Endothelial cell (in vitro differentiated cells): ENCODE data around the gene GALNT17. TPM values are rescaled to one million over a fixed set of nuclear protein-coding genes. Genes with fewer than 3 reads are reported as not detected.
"Not testable (repeated sequence)": the region's sequence is repeated elsewhere in the genome, so short reads cannot be mapped to it uniquely, and the experiment has no call there.

Experiments used
- DNase-seq: peaks from one replicate; pipeline ENCODE4 v3.0.0; 2021; ENCODE audit warnings: low spot score
- H3K27ac Mint-ChIP-seq: one replicate; pipeline ENCODE4 v1.8.0; 2021; ENCODE audit warnings: mixed read lengths, inconsistent platforms; ENCODE audit not compliant: unreplicated experiment
- H3K27me3 Mint-ChIP-seq: one replicate; pipeline ENCODE4 v1.8.0; 2021; ENCODE audit warnings: mild to moderate bottlenecking, moderate library complexity, mixed read lengths, inconsistent platforms; ENCODE audit not compliant: unreplicated experiment
- H3K36me3 Mint-ChIP-seq: one replicate; pipeline ENCODE4 v1.8.0; 2021; ENCODE audit warnings: mild to moderate bottlenecking, low read depth, mixed read lengths, inconsistent platforms; ENCODE audit not compliant: unreplicated experiment
- H3K4me1 Mint-ChIP-seq: one replicate; pipeline ENCODE4 v1.8.0; 2021; ENCODE audit warnings: mild to moderate bottlenecking, mixed read lengths, inconsistent platforms; ENCODE audit not compliant: unreplicated experiment
- H3K4me3 Mint-ChIP-seq: one replicate; pipeline ENCODE4 v1.8.0; 2021; ENCODE audit warnings: mild to moderate bottlenecking, mixed read lengths, inconsistent platforms; ENCODE audit not compliant: unreplicated experiment
- H3K9me3 Mint-ChIP-seq: one replicate; pipeline ENCODE4 v1.8.0; 2021; ENCODE audit warnings: mixed read lengths, inconsistent platforms; ENCODE audit not compliant: unreplicated experiment
- total RNA-seq: library from RNA; stranded (reverse); fragmentation: NEBNext Ultra II Directional; extraction: Animal tissue kit (Norgen Biotek cat#: 25700); gene quantifications from one replicate; pipeline ENCODE4 v1.2.1, GENCODE V29; 2021; ENCODE audit not compliant: unreplicated experiment
- TF ChIP-seq, protein P1 (sequence below): fragments of 200-600 bp; sonication (generic); IDR thresholded peaks from one replicate; pipeline ENCODE4 v1.5.0; 2021; ENCODE audit warnings: antibody characterized with exemption; ENCODE audit not compliant: unreplicated experiment

GALNT17 gene
- total RNA-seq, 1 donor from 2014 or later = 0.38 TPM

GRCh38 chr7:71638108-71638507 lies 506.2 kb downstream of the GALNT17 start:
- TF ChIP-seq, protein P1, sequence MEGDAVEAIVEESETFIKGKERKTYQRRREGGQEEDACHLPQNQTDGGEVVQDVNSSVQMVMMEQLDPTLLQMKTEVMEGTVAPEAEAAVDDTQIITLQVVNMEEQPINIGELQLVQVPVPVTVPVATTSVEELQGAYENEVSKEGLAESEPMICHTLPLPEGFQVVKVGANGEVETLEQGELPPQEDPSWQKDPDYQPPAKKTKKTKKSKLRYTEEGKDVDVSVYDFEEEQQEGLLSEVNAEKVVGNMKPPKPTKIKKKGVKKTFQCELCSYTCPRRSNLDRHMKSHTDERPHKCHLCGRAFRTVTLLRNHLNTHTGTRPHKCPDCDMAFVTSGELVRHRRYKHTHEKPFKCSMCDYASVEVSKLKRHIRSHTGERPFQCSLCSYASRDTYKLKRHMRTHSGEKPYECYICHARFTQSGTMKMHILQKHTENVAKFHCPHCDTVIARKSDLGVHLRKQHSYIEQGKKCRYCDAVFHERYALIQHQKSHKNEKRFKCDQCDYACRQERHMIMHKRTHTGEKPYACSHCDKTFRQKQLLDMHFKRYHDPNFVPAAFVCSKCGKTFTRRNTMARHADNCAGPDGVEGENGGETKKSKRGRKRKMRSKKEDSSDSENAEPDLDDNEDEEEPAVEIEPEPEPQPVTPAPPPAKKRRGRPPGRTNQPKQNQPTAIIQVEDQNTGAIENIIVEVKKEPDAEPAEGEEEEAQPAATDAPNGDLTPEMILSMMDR = no peak
- Mint-ChIP-seq H3K36me3 (peaks cover 3% of the 10 kb centered on the region), H3K27me3 (peaks cover 4% of the 10 kb centered on the region), H3K9me3 (peaks cover 17% of the 10 kb centered on the region), H3K27ac (no peak overlapping the region), H3K4me1 (peaks cover 9% of the 10 kb centered on the region), H3K4me3 (no peak overlapping the region)
- DNase-seq = no peak

DNA sequence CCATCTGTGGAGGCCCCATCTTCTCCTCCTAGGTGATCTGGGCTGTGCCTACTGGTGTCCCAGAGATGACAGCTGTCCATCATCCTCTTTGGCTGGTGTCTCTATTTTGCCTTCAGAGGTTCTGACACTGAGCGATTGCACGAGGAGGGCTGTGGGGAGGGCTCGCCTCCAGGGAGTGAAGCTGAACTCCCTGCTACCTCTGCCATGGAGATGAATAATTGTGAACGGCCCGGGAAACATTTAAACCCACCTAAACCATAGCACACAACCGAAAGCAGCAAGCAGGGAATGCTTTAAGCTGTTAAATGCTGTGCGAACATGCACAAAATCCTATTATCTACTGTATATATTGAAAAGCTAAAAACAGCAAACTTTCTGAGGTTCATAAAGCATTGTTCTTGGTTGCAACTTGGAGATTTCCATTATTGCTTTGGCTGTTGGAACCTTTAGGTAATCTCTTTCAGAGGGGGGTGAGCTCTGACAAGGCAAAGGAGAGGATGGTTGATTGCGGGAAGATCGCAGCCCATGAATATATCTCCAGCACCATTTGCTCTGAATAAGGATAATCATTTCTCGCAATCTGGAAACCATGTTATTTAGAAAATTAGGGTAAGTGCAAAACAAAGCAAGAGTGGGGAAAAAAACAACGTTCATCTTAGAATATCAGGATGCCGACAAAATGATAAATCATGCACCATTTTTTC lies 507.6 kb downstream of the GALNT17 start:
- no peak overlapping the region for H3K4me3 Mint-ChIP-seq
- DNase-seq = no peak
- TF ChIP-seq, protein P1 = no peak
- H3K27ac Mint-ChIP-seq = no peak overlapping the region
- peaks cover 3% of the 10 kb centered on the region for H3K36me3 Mint-ChIP-seq
- no peaks in the 10 kb centered on the region for H3K4me1 Mint-ChIP-seq
- peaks cover 4% of the 10 kb centered on the region for H3K27me3 Mint-ChIP-seq
- H3K9me3 Mint-ChIP-seq = peaks cover 20% of the 10 kb centered on the region

GRCh38 chr7:71643031-71643430 lies 511.1 kb downstream of the GALNT17 start:
- DNase-seq, H3K4me1 Mint-ChIP-seq, H3K36me3 Mint-ChIP-seq, H3K4me3 Mint-ChIP-seq, H3K27ac Mint-ChIP-seq: not testable (repeated sequence)
- peaks cover 11% of the 10 kb centered on the region for H3K27me3 Mint-ChIP-seq
- H3K9me3 Mint-ChIP-seq = peaks cover 22% of the 10 kb centered on the region

GRCh38 chr7:71645836-71646235 lies 513.9 kb downstream of the GALNT17 start:
- Mint-ChIP-seq H3K36me3 (peaks cover 3% of the 10 kb centered on the region), H3K27me3 (peaks cover 12% of the 10 kb centered on the region), H3K27ac (peak overlapping the region; percentile 64), H3K4me3 (no peak overlapping the region), H3K9me3 (peaks cover 26% of the 10 kb centered on the region), H3K4me1 (no peaks in the 10 kb centered on the region)
- TF ChIP-seq, protein P1 = no peak
- DNase-seq = no peak

GRCh38 chr7:71649812-71650211 lies 517.9 kb downstream of the GALNT17 start:
- peaks cover 3% of the 10 kb centered on the region for H3K36me3 Mint-ChIP-seq
- peaks cover 10% of the 10 kb centered on the region for H3K27me3 Mint-ChIP-seq
- no peak overlapping the region for H3K27ac Mint-ChIP-seq

More at GRCh38 chr7:71649812-71650211, 517.9 kb downstream of the GALNT17 start:
- TF ChIP-seq, protein P1 = no peak
- H3K9me3 Mint-ChIP-seq = peaks cover 21% of the 10 kb centered on the region
- H3K4me3 Mint-ChIP-seq = no peak overlapping the region
- H3K4me1 Mint-ChIP-seq = no peaks in the 10 kb centered on the region
- no peak for DNase-seq
